Frontal cortex (tissue), 4 donors: ENCODE measurements around the gene AFDN. TPM values are rescaled to one million over a fixed set of nuclear protein-coding genes. Genes with fewer than 3 reads are reported as not detected.
A peak's percentile ranks its signal among the peaks of the same experiment; 100 is the strongest.

Source experiments
- DNase-seq, 2 donors: peaks; one replicate each; pipeline ENCODE4 v3.0.0; 2012; ENCODE audit warnings: low spot score in 2 of 2
- FAIRE-seq: peaks from 2 replicates; lab custom pipeline; 2012; peaks lifted over from hg19 to GRCh38; lab: Jason Lieb, UNC
- total RNA-seq: library from RNA; depleted of rRNA; stranded (reverse); fragments of >200 nt; gene quantifications from one replicate; pipeline ENCODE4 v1.2.3, GENCODE V29; 2014
- donor health status: control.
- donor health status: control.
- donor health status: control.

Gene AFDN
- total RNA-seq, 1 donor from 2014 or later = 204 TPM

- DNase-seq (no peak), FAIRE-seq (no peak)
Measured at GRCh38 chr6:167858086-167858591, 31.4 kb downstream of the AFDN start.

- FAIRE-seq (no peak), DNase-seq (no peak)
Measured at GRCh38 chr6:167858842-167859664, 32.3 kb downstream of the AFDN start.

GRCh38 chr6:167860550-167861226, 34.0 kb downstream of the AFDN start:
- no peak for DNase-seq
- FAIRE-seq = no peak

GRCh38 chr6:167861424-167861823, 34.7 kb downstream of the AFDN start:
- FAIRE-seq (no peak), DNase-seq (no peak)

DNA sequence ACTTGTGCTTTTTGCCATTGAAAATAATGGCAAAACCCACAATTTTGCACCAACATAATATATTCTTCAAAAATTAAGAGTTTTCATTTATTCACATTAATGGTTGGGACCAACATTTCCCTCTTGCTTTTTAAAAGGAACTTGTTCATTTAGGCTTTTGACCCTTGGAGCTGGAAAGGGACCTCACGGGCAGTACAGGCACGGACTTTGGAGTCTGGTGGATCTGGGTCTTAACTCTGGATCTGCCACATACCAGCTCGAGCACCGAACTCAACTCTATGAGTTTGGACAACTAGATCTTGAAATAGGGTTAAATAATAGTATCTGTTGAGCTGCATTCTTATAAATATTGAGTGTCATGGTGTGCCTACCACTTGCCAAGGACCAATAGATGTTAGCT, 37.2 kb downstream of the AFDN start:
- FAIRE-seq (no peak), DNase-seq (no peak)

DNA sequence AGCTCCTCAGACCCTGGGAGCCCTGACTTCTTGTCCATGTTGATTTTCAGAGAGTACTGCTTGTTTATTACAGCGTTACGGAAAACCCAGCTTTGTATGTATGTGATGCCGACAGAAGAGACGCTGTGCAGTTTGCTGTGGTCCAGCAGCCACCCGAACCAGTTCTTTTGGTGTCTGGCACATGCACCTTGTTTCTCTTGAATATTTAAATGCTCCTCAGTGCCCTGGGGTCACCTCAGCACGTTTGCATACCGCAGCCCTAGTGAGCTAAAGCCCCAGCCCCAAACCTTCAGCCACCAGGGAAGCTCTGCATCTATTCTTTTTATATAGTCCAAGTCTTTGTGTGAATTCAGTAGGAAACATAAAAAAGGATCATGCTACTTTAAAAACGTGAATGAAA, 39.9 kb downstream of the AFDN start:
- DNase-seq (no peak), FAIRE-seq (no peak)

- DNase-seq = no peak
- FAIRE-seq = no peak
Measured at GRCh38 chr6:167870321-167870720, 43.6 kb downstream of the AFDN start.

DNA sequence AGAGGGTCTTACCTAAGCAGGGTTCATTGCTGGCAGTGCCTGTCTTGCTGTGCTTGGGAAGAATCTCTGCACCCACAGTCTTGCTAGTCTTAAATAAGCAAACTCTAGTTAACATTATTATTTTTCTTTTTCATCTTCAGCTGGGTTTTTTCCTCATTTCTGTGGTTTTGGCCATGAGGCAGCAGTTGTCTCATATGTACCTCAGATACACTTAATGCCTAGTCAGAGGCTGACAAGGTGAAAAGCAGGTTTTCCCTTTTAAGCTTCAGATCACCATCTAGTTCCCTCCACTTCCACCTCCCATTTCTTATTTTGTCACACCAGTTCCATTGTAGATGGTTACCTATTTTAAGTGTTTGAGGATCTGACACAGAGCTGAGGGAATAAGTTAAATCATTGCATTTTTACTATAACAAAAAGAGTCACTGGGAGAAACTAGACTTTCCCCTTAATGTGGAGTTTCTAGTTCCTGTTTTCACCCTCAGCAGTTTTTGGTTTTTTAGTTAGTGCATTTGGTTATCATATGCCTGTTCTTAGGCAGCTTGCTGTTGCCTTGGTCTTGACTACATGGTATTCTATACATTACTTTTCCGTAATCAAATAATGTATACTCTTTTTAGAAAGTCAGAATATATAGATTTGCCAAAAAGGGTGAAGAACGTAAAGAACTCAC, 46.0 kb downstream of the AFDN start:
- DNase-seq (no peak), FAIRE-seq (no peak)

GRCh38 chr6:167877994-167878779, 51.5 kb downstream of the AFDN start:
- FAIRE-seq (no peak), DNase-seq (no peak)

- FAIRE-seq (no peak), DNase-seq (no peak)
Measured at GRCh38 chr6:167879612-167880011, 52.9 kb downstream of the AFDN start.

- no peak for DNase-seq
- FAIRE-seq = no peak
Measured at GRCh38 chr6:167881327-167881726, 54.6 kb downstream of the AFDN start.

GRCh38 chr6:167882244-167882643, 55.5 kb downstream of the AFDN start:
- FAIRE-seq = no peak
- DNase-seq = no peak

- FAIRE-seq (no peak), DNase-seq (no peak)
Measured at GRCh38 chr6:167888098-167888497, 61.4 kb downstream of the AFDN start.

GRCh38 chr6:167892835-167893815, 66.4 kb downstream of the AFDN start:
- FAIRE-seq (no peak), DNase-seq (no peak)

GRCh38 chr6:167894965-167895364, 68.3 kb downstream of the AFDN start:
- FAIRE-seq (no peak), DNase-seq (no peak)

DNA sequence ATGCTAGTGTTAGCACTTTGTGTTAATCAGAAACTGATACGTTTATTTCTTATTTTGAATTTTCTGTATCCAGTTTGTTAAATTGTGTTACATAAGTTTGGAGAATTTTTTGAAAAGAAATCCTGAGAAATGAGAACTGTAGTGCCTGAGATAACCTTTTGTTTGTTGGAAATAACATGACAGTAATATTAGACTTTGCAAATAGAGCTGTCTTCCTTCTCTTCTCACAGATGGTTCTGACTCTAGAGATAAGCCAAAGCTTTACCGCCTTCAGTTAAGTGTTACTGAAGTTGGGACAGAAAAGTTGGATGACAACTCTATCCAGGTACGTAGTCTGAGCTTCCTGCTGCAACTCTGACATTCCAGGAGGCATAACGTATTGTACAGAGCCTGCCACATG, 69.9 kb downstream of the AFDN start:
- FAIRE-seq (no peak), DNase-seq (no peak)

DNA sequence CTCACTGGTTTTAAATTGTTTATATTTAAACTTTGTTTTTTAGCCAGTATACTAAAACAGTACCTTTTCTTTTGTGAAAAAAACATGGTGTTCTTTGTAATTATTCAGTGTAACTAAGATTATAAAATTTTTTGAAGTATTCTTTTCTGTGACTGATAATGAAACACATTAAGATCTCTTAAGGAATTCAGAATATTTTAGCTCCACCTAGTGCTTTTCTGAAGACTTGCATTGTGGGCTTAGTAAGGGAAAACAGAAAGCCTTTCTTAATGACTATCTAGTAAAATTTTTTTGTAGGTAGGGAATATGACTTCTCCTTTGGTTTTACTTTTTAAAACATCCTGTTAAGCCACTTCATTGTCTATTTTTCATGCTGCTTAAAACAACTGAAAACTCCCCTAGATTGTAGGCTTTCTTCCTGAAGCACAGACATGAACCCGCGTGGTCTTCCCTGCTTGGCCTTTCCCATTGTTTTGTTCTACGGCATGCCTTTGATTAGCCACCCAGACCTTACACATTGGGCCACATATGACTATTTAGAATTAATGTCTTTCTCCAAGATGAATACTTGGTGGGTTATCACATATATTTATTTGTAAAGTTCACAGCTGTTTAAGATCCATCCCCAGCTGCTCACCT, 72.1 kb downstream of the AFDN start:
- DNase-seq (peak in 1 of 2 donors; percentile 21), FAIRE-seq (peak; percentile 99)

DNA sequence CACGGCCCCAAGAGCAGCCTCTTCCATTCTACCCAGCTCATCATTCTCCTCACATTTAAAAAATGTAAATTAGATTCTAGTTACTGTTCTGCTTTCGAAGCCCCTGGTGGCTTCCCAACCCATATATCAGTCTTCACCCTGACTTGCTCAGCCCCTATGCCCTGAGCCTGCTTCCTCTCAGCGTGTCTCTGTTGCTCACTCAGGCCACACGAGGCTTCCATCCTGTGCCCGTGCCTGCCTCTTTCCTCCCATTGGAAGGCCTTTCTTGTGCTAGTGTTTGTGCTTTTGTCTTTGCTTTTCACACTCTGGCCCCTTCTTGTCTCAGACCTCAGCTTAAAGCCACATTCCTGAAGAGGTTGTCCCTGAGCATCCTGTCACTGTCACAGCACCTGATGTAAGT, 78.1 kb downstream of the AFDN start:
- no peak for FAIRE-seq
- no peak for DNase-seq
